GM12878 (cell line): ENCODE measurements around the gene IFNLR1. TPM values are rescaled to one million over a fixed set of nuclear protein-coding genes. Genes with fewer than 3 reads are reported as not detected.

Source experiments
- ATAC-seq: fragments of 200-7000 bp; cut with Tn5 transposase; 3 replicates; pipeline ENCODE4 v1.9.1; 2020; ENCODE audit warnings: mild to moderate bottlenecking, moderate library complexity
- BruUV-seq: library from RNA; stranded (reverse); fragments of 400-500 nt; replicated peaks from 2 replicates; lab custom pipeline; 2021; lab: Mats Ljungman, UMichigan
- CTCF ChIA-PET: fragments of 300-600 bp; sonication (Branson Sonifier 250); formaldehyde crosslinking; extraction: SDS; loops from one replicate; lab custom pipeline; 2021; ENCODE audit warnings: inconsistent platforms; lab: Yijun Ruan, JAX
- POLR2A ChIA-PET: fragments of 350-600 bp; formaldehyde crosslinking; extraction: SDS; loops from one replicate; lab custom pipeline; 2021; ENCODE audit warnings: inconsistent platforms; lab: Charles Lee
- RAD21 ChIA-PET: fragments of 300-600 bp; sonication (Branson Sonifier 250); formaldehyde crosslinking; loops from one replicate; lab custom pipeline; 2023; ENCODE audit warnings: antibody characterized with exemption; ENCODE audit not compliant: unreplicated experiment; lab: Charles Lee
- SMC1A ChIA-PET: fragments of 300-600 bp; sonication (Branson Sonifier 250); formaldehyde crosslinking; loops from one replicate; lab custom pipeline; 2023; ENCODE audit not compliant: unreplicated experiment, uncharacterized antibody; lab: Charles Lee
- DNase-seq: peaks from one replicate; pipeline ENCODE4 v3.0.0-alpha.2; 2011; ENCODE audit warnings: low read depth, low spot score
- FAIRE-seq: peaks from 3 replicates; lab custom pipeline; 2011; peaks lifted over from hg19 to GRCh38; lab: Jason Lieb, UNC
- H2AFZ ChIP-seq: 2 replicates; pipeline ENCODE4 v1.6.0; 2011; ENCODE audit warnings: low read depth, low read length, control low read depth; ENCODE audit not compliant: control insufficient read depth
- H3K27ac ChIP-seq: 2 replicates; pipeline ENCODE4 v1.5.1; 2011; ENCODE audit warnings: control low read depth; ENCODE audit not compliant: control insufficient read depth, insufficient read depth
- H3K27me3 ChIP-seq, 2 experiments: replicated peaks in 1 of 2; 2 replicates each; pipeline versions ENCODE4 v1.6.0 to v1.6.1; 2011; ENCODE audit warnings: low read length in 1 of 2; ENCODE audit not compliant: control insufficient read depth in 2 of 2, insufficient read depth in 2 of 2
- H3K36me3 ChIP-seq, 2 experiments: 2 replicates each; pipeline ENCODE4 v1.5.1; 2011; ENCODE audit warnings: low read length in 1 of 2; ENCODE audit not compliant: control insufficient read depth in 2 of 2, insufficient read depth in 2 of 2
- H3K4me1 ChIP-seq: 2 replicates; pipeline ENCODE4 v1.6.1; 2011; ENCODE audit warnings: mild to moderate bottlenecking, low read length, moderate library complexity, mixed read lengths; ENCODE audit not compliant: control insufficient read depth, insufficient read depth
- H3K4me2 ChIP-seq: 2 replicates; pipeline ENCODE4 v1.6.0; 2011; ENCODE audit warnings: control low read depth; ENCODE audit not compliant: control insufficient read depth, insufficient read depth
- H3K4me3 ChIP-seq: fragments of 200-600 bp; sonication (generic); 2 replicates; pipeline ENCODE4 v1.5.1; 2016
- H3K79me2 ChIP-seq: 2 replicates; pipeline ENCODE4 v1.6.0; 2011; ENCODE audit warnings: low read length; ENCODE audit not compliant: control insufficient read depth, insufficient read depth
- H3K9ac ChIP-seq: 2 replicates; pipeline ENCODE4 v1.8.0; 2011; ENCODE audit warnings: low read length, control low read depth, mixed read lengths; ENCODE audit not compliant: control insufficient read depth, insufficient read depth
- H3K9me3 ChIP-seq: replicated peaks from 3 replicates; pipeline ENCODE4 v1.5.1; 2011; ENCODE audit warnings: mild to moderate bottlenecking, low read length; ENCODE audit not compliant: control insufficient read depth, insufficient read depth
- H4K20me1 ChIP-seq: 2 replicates; pipeline ENCODE4 v1.6.0; 2011; ENCODE audit not compliant: control insufficient read depth, insufficient read depth
- BCL11A ChIP-seq: IDR thresholded peaks from 2 replicates; pipeline ENCODE4 v1.6.1; 2011; ENCODE audit warnings: low read depth, low read length
- BHLHE40 ChIP-seq, 2 experiments: fragments of 450-650 bp in 1 of 2; IDR thresholded peaks; 2 replicates each; pipeline ENCODE4 v1.6.1; 2011 to 2017; ENCODE audit warnings: low read depth in 2 of 2, borderline replicate concordance in 1 of 2, improper control_type of control experiment in 1 of 2, low read length in 1 of 2, mild to moderate bottlenecking in 1 of 2
- BMI1 ChIP-seq: fragments of 450-650 bp; IDR thresholded peaks from 2 replicates; pipeline ENCODE4 v1.6.1; 2016; ENCODE audit warnings: mild to moderate bottlenecking, moderate library complexity, borderline replicate concordance
- CHD4 ChIP-seq: fragments of 200-600 bp; sonication (generic); IDR thresholded peaks from 2 replicates; pipeline ENCODE4 v1.6.1; 2016; ENCODE audit warnings: mild to moderate bottlenecking
- CREB1 ChIP-seq: IDR thresholded peaks from 2 replicates; pipeline ENCODE4 v1.6.1; 2012; ENCODE audit warnings: low read depth, mild to moderate bottlenecking, inconsistent platforms
- EGR1 ChIP-seq, 2 experiments: IDR thresholded peaks; 1 replicate in 1 of 2; 2 replicates in 1 of 2; pipeline ENCODE4 v1.6.1; 2011 to 2012; ENCODE audit warnings: low read depth in 2 of 2, low read length in 2 of 2, borderline replicate concordance in 1 of 2, mild to moderate bottlenecking in 1 of 2, moderate library complexity in 1 of 2
- FOXM1 ChIP-seq: IDR thresholded peaks from 2 replicates; pipeline ENCODE4 v1.6.1; 2012; ENCODE audit warnings: low read depth, mild to moderate bottlenecking, inconsistent platforms, low read length, moderate library complexity
- IKZF2 ChIP-seq, 2 experiments: fragments of 450-650 bp; IDR thresholded peaks; 2 replicates each; pipeline ENCODE4 v1.6.1; 2017; ENCODE audit warnings: mild to moderate bottlenecking in 2 of 2, moderate library complexity in 2 of 2
- NBN ChIP-seq: fragments of 450-650 bp; IDR thresholded peaks from 2 replicates; pipeline ENCODE4 v1.6.1; 2016
- NFXL1 ChIP-seq: fragments of 450-650 bp; IDR thresholded peaks from 2 replicates; pipeline ENCODE4 v1.6.1; 2017; ENCODE audit warnings: antibody characterized with exemption, mild to moderate bottlenecking, borderline replicate concordance
- NR2C1 ChIP-seq: fragments of 450-650 bp; IDR thresholded peaks from 2 replicates; pipeline ENCODE4 v1.6.1; 2017; ENCODE audit warnings: antibody characterized with exemption, mild to moderate bottlenecking, moderate library complexity
- NRF1 ChIP-seq: conservative IDR thresholded peaks from 2 replicates; pipeline ENCODE4 v1.6.1; 2011; ENCODE audit warnings: mild to moderate bottlenecking, low read depth, low read length, improper control_type of control experiment
- POLR2AphosphoS5 ChIP-seq: IDR thresholded peaks from 2 replicates; pipeline ENCODE4 v1.6.1; 2011; ENCODE audit warnings: mild to moderate bottlenecking, low read length, inconsistent platforms
- RUNX3 ChIP-seq: IDR thresholded peaks from 2 replicates; pipeline ENCODE4 v1.6.1; 2012; ENCODE audit warnings: low read length, inconsistent platforms
- SPI1 ChIP-seq: IDR thresholded peaks from 2 replicates; pipeline ENCODE4 v1.6.1; 2011; ENCODE audit warnings: low read depth, mild to moderate bottlenecking, low read length, moderate library complexity, borderline replicate concordance; ENCODE audit not compliant: insufficient read depth
- TCF12 ChIP-seq: IDR thresholded peaks from 2 replicates; pipeline ENCODE4 v1.6.1; 2011; ENCODE audit warnings: low read depth, mild to moderate bottlenecking, low read length
- TCF3 ChIP-seq: IDR thresholded peaks from 2 replicates; pipeline ENCODE4 v1.6.1; 2012; ENCODE audit warnings: low read depth, mild to moderate bottlenecking, low read length, borderline replicate concordance; ENCODE audit not compliant: insufficient read depth
- YY1 ChIP-seq: IDR thresholded peaks from 2 replicates; pipeline ENCODE4 v1.6.1; 2011; ENCODE audit warnings: low read depth, mild to moderate bottlenecking, low read length
- ZNF217 ChIP-seq: fragments of 450-650 bp; IDR thresholded peaks from 2 replicates; pipeline ENCODE4 v1.6.1; 2017; ENCODE audit warnings: antibody characterized with exemption, mild to moderate bottlenecking
- ZZZ3 ChIP-seq: IDR thresholded peaks from 2 replicates; pipeline ENCODE4 v1.6.1; 2011; ENCODE audit warnings: low read depth; ENCODE audit not compliant: control insufficient read depth, insufficient read length
- WGBS: methylation state at CpG from one replicate; pipeline ENCODE4 v1.1.6; 2016; ENCODE audit warnings: low lambda C conversion rate; ENCODE audit not compliant: insufficient replicate concordance, insufficient coverage; ENCODE audit errors: missing lambda C conversion rate; 5-methylcytosine and 5-hydroxymethylcytosine counted together
- in situ Hi-C: fragments of 300-500 bp; cut with MboI; formaldehyde crosslinking; loops from 9 replicates; pipeline ENCODE4 v1.14.3; 2018; ENCODE audit warnings: mixed read lengths
- intact Hi-C: fragments of 100-400 bp; cut with micrococcal nuclease; formaldehyde crosslinking; loops from one replicate; pipeline ENCODE4 v1.14.2; 2022; ENCODE audit not compliant: unreplicated experiment
- polyA plus RNA-seq, 11 experiments: library from polyadenylated mRNA; depleted of rRNA in 4 of 11; unstranded in 6 of 11; stranded (reverse) in 5 of 11; fragments of >200 nt; fragmentation: Nextera tagmentation in 4 of 11; fragmentation: Illumina TruSeq in 1 of 11; extraction: Ambion mirVana in 4 of 11; extraction: Trizol in 1 of 11; gene quantifications; 1 replicate in 1 of 11; 2 replicates in 10 of 11; pipeline versions ENCODE4 v1.2.1 to v1.2.3, GENCODE V29; 2011 to 2016; ENCODE audit warnings: inconsistent platforms in 2 of 11, missing spikeins in 2 of 11, low read depth in 1 of 11
- total RNA-seq, 4 experiments: library from RNA; depleted of rRNA in 3 of 4; stranded (reverse); fragments of >200 nt in 3 of 4; fragmentation: Illumina TruSeq in 1 of 4; extraction: Trizol in 1 of 4; gene quantifications; 2 replicates each; pipeline versions ENCODE4 v1.2.1 to v1.2.3, GENCODE V29; 2013 to 2021
- TF ChIP-seq, protein P1 (sequence below): IDR thresholded peaks from 2 replicates; pipeline ENCODE4 v1.6.1; 2011; ENCODE audit warnings: mild to moderate bottlenecking, low read depth, low read length, moderate library complexity; ENCODE audit not compliant: insufficient replicate concordance
- TF ChIP-seq, protein P2 (sequence below): fragments of 150-350 bp; IDR thresholded peaks from 2 replicates; pipeline ENCODE4 v1.6.1; 2014; ENCODE audit warnings: mild to moderate bottlenecking, low read depth, low read length

Gene IFNLR1
- total and polyA plus RNA-seq, 10 of the 15 experiments (the other 5 are each of a cell fraction or from before 2014, with no cell fraction given), result 0.31 to 5.6 (median 3.9) TPM

DNA sequence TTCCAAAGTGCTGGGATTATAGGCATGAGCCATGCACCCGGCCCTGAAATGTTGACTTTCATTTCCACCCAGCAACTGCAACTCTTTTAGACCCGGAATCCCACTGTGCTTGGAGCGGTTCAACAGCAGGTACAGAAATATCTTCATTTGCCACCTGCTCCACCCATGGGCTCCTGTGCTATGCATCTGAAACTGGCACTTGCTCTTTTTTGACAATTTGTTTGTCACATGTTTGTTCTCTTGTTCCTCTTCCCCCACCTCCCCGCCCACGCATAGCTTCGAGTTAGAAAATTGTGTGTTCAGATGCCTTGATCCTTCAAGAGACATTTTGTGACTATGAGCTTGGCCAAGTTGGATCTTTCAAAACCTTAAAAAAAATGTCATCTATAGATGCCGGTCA, 2.4 kb upstream of the IFNLR1 start:
- Histone ChIP-seq H3K27me3 (peaks cover 0 to 2% of the 10 kb centered on the region in 2 experiments; a peak in 2 of 4 replicates), H3K4me1 (peaks cover 56% of the 10 kb centered on the region), H4K20me1 (no peaks in the 10 kb centered on the region), H3K4me2 (peak overlapping the region; percentile 58; the same call in 1 of the 2 replicates), H3K4me3 (no peak overlapping the region; the same call in 1 of the 2 replicates), H2AFZ (peak overlapping the region; percentile 30), H3K9me3 (no peaks in the 10 kb centered on the region; the same call in 2 of the 3 replicates), H3K9ac (0 out of 2 replicates have a peak overlapping the region, but pooled peaks have one; percentile 9), H3K27ac (peak overlapping the region; percentile 84), H3K36me3 (no peaks in the 10 kb centered on the region), H3K79me2 (no peaks in the 10 kb centered on the region)
- peak; percentile 80 for DNase-seq
- ChIA-PET POLR2A (interaction anchor here (0.6 to 2.8 kb wide), 2 partner anchors 203 to 452 kb away, joined by 4 to 11 read pairs; no protein-coding TSS in a partner anchor), SMC1A (interaction anchor here (0.7 to 5.8 kb wide), 13 partner anchors 9 to 346 kb away, joined by 3 to 45 read pairs (median 6); no protein-coding TSS in a partner anchor), RAD21 (interaction anchor here (0.6 to 3.1 kb wide), 10 partner anchors 9 to 203 kb away, joined by 3 to 35 read pairs (median 8); no protein-coding TSS in a partner anchor), CTCF (interaction anchor here (0.6 to 7.1 kb wide), 10 partner anchors 10 to 226 kb away, joined by 3 to 72 read pairs (median 8); partner anchors contain the start of gene NIPAL3)
- under 1% methylated on average over 7 of the region's 7 CpGs for WGBS
- no peak for FAIRE-seq
- intact Hi-C loops (no loop called here), in situ Hi-C loops (no loop called here)
- no TSS peak for BruUV-seq
- ATAC-seq, result peak; percentile 46
- TF ChIP-seq NR2C1 (no peak), RUNX3 (peak; percentile 26; the same call in 1 of the 2 replicates), BHLHE40 (IDR thresholded peaks at IDR 0.05; ENCODE audit: borderline replicate concordance in 1 of 2, low read depth in 2 of 2, low read length in 1 of 2) (peak; percentile 9 to 20; a peak in 1 of 4 replicates), CHD4 (no peak; the same call in 1 of the 2 replicates), SPI1 (no peak), YY1 (0 out of 2 replicates have a peak, but pooled peaks have one; percentile 9), IKZF2 (IDR thresholded peaks at IDR 0.05) (peak; percentile 45 to 63; a peak in 3 of 4 replicates), TCF3 (peak; percentile 52; the same call in 1 of the 2 replicates), POLR2AphosphoS5 (no peak), NBN (0 out of 2 replicates have a peak, but pooled peaks have one; percentile 7), ZZZ3 (no peak), ZNF217 (0 out of 2 replicates have a peak, but pooled peaks have one; percentile 14), CREB1 (no peak), NRF1 (no peak), EGR1 (IDR thresholded peaks at IDR 0.05; ENCODE audit: borderline replicate concordance in 1 of 2, low read depth in 2 of 2, low read length in 2 of 2) (peak; percentile 42 to 97), BMI1 (no peak), FOXM1 (no peak), TCF12 (peak; percentile 57; the same call in 1 of the 2 replicates), BCL11A (0 out of 2 replicates have a peak, but pooled peaks have one; percentile 29), NFXL1 (no peak)
- TF ChIP-seq, protein P1, sequence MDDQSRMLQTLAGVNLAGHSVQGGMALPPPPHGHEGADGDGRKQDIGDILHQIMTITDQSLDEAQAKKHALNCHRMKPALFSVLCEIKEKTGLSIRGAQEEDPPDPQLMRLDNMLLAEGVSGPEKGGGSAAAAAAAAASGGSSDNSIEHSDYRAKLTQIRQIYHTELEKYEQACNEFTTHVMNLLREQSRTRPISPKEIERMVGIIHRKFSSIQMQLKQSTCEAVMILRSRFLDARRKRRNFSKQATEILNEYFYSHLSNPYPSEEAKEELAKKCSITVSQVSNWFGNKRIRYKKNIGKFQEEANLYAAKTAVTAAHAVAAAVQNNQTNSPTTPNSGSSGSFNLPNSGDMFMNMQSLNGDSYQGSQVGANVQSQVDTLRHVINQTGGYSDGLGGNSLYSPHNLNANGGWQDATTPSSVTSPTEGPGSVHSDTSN, result no peak
- TF ChIP-seq, protein P2, sequence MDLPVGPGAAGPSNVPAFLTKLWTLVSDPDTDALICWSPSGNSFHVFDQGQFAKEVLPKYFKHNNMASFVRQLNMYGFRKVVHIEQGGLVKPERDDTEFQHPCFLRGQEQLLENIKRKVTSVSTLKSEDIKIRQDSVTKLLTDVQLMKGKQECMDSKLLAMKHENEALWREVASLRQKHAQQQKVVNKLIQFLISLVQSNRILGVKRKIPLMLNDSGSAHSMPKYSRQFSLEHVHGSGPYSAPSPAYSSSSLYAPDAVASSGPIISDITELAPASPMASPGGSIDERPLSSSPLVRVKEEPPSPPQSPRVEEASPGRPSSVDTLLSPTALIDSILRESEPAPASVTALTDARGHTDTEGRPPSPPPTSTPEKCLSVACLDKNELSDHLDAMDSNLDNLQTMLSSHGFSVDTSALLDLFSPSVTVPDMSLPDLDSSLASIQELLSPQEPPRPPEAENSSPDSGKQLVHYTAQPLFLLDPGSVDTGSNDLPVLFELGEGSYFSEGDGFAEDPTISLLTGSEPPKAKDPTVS, result no peak
